Bronchial epithelial cell (primary cell): ENCODE results near the gene RPL32. TPM values are rescaled to one million over a fixed set of nuclear protein-coding genes. Genes with fewer than 3 reads are reported as not detected.
"Not testable (repeated sequence)": the region's sequence is repeated elsewhere in the genome, so short reads cannot be mapped to it uniquely, and the experiment has no call there.

ENCODE experiments used
- DNase-seq: peaks from one replicate; pipeline ENCODE4 v3.0.0-alpha.2; 2010; ENCODE audit warnings: low read depth
- FAIRE-seq: peaks from 2 replicates; lab custom pipeline; 2011; peaks lifted over from hg19 to GRCh38; lab: Jason Lieb, UNC
- H3K27me3 ChIP-seq: 2 replicates; pipeline ENCODE4 v1.5.1; 2011; ENCODE audit warnings: low read length; ENCODE audit not compliant: control insufficient read depth, insufficient read depth
- H3K36me3 ChIP-seq: 2 replicates; pipeline ENCODE4 v1.5.1; 2011; ENCODE audit warnings: low read length; ENCODE audit not compliant: control insufficient read depth, insufficient read depth
- H3K4me3 ChIP-seq: 2 replicates; pipeline ENCODE4 v1.5.1; 2011; ENCODE audit warnings: mild to moderate bottlenecking, low read depth, low read length, control low read depth
- total RNA-seq: library from RNA; depleted of rRNA; stranded (reverse); fragments of >200 nt; gene quantifications from 2 replicates; pipeline ENCODE4 v1.2.1, GENCODE V29; 2014
- TF ChIP-seq, protein P1 (sequence below): IDR thresholded peaks from 2 replicates; pipeline ENCODE4 v1.5.1; 2011; ENCODE audit warnings: mild to moderate bottlenecking, moderate library complexity, low read length, control low read depth, inconsistent platforms; ENCODE audit not compliant: insufficient read depth, severe bottlenecking

Gene RPL32
- total RNA-seq, 1 donor from 2014 or later, result 2,605 TPM

DNA sequence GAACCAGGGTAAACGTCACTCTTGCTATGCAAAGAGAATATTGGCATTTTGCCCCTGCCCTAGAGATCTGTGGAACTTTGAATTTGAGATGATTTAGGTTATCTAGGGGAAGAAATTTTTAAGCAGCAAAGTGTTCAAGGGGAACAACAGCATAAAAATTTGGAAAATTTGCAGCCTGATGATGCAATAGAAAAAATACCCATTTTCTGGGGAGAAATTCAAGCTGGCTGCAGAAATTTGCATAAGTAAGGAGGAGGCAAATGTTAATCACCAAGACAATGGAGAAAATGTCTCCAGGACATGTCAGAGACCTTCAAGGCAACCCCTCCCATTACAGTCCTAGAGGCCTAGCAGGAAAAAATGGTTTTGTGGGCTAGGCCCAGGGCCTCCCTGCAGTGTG, 4.4 kb upstream of the RPL32 start:
- no peak overlapping the region for H3K4me3 ChIP-seq
- H3K36me3 ChIP-seq, result no peaks in the 10 kb centered on the region
- no peak for FAIRE-seq
- DNase-seq, result no peak
- H3K27me3 ChIP-seq, result no peaks in the 10 kb centered on the region
- TF ChIP-seq, protein P1, sequence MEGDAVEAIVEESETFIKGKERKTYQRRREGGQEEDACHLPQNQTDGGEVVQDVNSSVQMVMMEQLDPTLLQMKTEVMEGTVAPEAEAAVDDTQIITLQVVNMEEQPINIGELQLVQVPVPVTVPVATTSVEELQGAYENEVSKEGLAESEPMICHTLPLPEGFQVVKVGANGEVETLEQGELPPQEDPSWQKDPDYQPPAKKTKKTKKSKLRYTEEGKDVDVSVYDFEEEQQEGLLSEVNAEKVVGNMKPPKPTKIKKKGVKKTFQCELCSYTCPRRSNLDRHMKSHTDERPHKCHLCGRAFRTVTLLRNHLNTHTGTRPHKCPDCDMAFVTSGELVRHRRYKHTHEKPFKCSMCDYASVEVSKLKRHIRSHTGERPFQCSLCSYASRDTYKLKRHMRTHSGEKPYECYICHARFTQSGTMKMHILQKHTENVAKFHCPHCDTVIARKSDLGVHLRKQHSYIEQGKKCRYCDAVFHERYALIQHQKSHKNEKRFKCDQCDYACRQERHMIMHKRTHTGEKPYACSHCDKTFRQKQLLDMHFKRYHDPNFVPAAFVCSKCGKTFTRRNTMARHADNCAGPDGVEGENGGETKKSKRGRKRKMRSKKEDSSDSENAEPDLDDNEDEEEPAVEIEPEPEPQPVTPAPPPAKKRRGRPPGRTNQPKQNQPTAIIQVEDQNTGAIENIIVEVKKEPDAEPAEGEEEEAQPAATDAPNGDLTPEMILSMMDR, result no peak

DNA sequence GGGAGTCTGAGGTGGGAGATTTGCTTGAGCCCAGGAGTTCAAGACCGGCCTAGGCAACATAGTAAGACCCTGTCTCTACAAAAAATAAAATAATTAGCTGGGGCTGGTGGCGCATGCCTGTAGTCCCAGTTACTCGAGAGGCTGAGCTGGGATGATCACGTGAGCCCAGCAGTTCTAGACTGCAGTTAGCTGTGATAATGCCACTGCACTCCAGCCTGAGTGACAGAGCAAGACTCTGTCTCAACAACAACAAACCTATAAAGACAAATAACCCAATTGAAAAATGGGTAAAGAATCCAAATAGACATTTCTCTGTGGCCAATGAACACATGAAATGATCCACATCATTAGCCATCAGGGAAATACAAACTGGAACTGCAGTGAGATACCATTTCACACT, 1.1 kb upstream of the RPL32 start:
- no peaks in the 10 kb centered on the region for H3K27me3 ChIP-seq
- H3K36me3 ChIP-seq, result peaks cover 18% of the 10 kb centered on the region
- DNase-seq (no peak), FAIRE-seq (no peak)
- no peak overlapping the region for H3K4me3 ChIP-seq
- TF ChIP-seq, protein P1, result no peak

DNA sequence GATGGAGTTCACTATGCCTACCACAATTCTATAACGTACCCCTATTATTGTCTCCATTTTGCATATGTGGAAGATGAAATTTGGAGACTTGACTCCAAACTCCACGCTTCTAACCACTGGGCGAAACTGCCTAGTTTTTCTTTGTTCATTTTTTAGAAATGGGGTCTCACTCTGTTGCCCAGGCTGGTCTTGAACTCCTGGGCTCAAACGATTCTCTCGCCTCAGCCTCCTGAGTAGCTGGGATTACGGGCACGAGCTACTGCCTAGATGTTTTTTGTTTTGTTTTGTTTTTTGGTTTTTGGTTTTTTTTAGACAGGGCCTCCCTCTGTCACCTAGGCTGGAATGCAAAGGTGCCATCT, 584 bp upstream of the RPL32 start:
- TF ChIP-seq, protein P1, result no peak
- FAIRE-seq, result no peak
- no peak overlapping the region for H3K4me3 ChIP-seq
- H3K36me3 ChIP-seq, result peaks cover 21% of the 10 kb centered on the region
- no peaks in the 10 kb centered on the region for H3K27me3 ChIP-seq
- no peak for DNase-seq

DNA sequence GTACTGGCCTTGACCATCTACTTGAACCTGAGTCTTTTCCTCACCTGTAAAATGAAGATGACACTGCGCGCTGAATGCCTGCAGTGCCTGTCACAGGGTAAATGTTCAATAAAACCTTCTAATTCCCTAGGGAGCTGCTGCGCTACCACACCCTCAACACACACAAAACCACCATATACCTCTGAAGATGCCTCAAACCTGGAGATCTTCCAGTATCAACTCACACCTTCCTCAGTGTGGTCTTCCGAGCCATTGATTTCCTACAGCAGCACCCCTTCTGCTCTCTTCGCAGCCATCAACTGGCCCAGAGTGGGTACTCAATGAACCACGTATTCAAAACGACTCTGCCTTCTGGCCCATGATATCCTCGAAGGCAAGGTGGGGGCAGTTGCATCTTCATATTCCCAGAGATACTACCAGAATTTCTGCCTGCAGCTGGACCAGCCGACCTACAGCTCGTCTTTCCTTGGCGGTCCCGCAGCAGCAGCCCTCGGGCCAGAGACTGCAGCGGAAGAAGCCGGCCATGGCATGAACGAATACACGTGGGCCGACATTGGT, 695 bp downstream of the RPL32 start:
- Histone ChIP-seq H3K4me3 (peak overlapping the region; percentile 83), H3K36me3 (peaks cover 29% of the 10 kb centered on the region), H3K27me3 (no peaks in the 10 kb centered on the region)
- TF ChIP-seq, protein P1, result no peak
- peak; percentile 11 for DNase-seq
- no peak for FAIRE-seq

DNA sequence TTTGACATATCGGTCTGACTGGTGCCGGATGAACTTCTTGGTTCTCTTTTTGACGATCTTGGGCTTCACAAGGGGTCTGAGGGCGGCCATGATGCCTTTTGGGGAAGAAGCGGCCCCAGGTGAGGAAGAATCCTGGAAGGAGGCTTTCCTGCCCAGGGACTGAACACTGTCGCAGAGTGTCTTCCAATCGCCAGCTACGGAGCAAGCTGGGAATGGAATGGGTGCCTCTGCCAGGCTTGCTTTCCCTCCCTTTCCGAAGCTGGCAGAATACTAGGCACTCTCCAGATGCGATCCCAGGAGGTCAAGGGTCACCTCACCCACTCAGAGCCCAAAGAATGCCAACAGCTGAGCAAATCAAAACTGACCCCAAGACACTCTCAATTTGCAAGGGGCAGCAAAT, 1.2 kb downstream of the RPL32 start:
- not testable (repeated sequence) for H3K27me3 ChIP-seq, DNase-seq, FAIRE-seq
- Histone ChIP-seq H3K4me3 (peak overlapping the region; percentile 83), H3K36me3 (peaks cover 33% of the 10 kb centered on the region)

DNA sequence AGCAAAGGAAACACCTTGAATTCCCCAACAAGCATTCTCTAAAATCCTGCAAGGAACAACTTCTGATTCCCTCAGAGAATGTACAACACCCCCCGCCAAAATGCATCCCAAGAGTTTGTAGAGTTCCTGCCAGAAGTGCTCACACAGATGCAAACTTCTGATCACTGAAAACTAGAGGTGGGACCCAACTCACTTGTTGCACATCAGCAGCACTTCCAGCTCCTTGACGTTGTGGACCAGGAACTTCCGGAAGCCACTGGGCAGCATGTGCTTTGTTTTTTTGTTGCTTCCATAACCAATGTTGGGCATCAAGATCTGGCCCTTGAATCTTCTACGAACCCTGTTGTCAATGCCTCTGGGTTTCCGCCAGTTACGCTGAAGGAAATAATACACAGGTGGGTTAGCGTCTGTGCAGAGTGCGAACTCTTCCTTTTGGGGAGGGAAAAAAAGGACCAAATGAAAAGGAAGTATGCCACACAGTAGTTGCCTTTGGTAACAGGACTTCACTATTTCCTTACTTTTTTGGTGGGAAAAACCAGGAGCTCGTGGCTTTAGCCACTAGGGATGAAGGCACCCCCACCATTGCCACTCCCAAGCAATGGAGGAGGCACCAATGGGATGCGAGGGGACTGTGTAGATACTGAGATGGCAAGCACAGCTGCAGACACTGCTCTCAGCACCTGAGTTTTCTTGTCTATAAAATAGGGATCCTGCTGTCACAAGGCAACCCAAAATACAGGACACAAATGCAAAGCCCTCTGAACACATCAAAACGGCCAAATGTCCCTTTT, 2.0 kb downstream of the RPL32 start:
- no peak for DNase-seq
- TF ChIP-seq, protein P1, result no peak
- FAIRE-seq, result no peak
- no peaks in the 10 kb centered on the region for H3K27me3 ChIP-seq
- H3K4me3 ChIP-seq, result peak overlapping the region; percentile 83
- H3K36me3 ChIP-seq, result peaks cover 34% of the 10 kb centered on the region
